Liver (tissue), 3 donors: ENCODE data around the gene PLA2G4E.

ENCODE experiments used
- HNF4A ChIP-seq, 2 donors: conservative IDR thresholded peaks; 2 replicates each; pipeline ENCODE4 v1.6.1; 2016; ENCODE audit warnings: antibody characterized with exemption in 2 of 2, mild to moderate bottlenecking in 2 of 2
- RAD21 ChIP-seq, 2 donors: IDR thresholded peaks; 2 replicates each; pipeline ENCODE4 v1.6.1; 2016; ENCODE audit warnings: antibody characterized with exemption in 2 of 2, mild to moderate bottlenecking in 2 of 2
- TF ChIP-seq, protein P1 (sequence below): fragments of 150-350 bp; IDR thresholded peaks from 2 replicates; pipeline ENCODE4 v1.5.1; 2017; ENCODE audit warnings: improper control_type of control experiment, low read depth, low read length; ENCODE audit not compliant: missing input control
- TF ChIP-seq, protein P2 (sequence below): IDR thresholded peaks from 2 replicates; pipeline ENCODE4 v1.6.1; 2016; ENCODE audit warnings: antibody characterized with exemption
- donor health status: healthy.
- donor health status: healthy.

DNA sequence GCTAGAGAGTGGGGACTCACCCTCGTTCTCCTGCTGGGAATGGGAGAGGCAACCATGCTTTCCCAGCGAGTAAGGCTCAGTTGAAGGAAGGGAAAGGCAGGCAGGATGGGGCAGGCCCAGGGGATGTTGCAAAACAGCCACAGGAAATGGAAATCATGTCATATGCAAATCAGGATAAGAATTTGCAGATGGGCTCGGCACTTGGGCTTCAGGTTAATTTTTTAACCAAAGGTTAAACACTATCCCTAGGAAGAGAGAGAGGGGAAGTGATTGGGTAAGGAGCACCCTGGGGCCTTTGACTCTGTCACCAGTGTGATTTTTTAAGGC lies 14.6 kb upstream of the PLA2G4E start:
- TF ChIP-seq, protein P1, sequence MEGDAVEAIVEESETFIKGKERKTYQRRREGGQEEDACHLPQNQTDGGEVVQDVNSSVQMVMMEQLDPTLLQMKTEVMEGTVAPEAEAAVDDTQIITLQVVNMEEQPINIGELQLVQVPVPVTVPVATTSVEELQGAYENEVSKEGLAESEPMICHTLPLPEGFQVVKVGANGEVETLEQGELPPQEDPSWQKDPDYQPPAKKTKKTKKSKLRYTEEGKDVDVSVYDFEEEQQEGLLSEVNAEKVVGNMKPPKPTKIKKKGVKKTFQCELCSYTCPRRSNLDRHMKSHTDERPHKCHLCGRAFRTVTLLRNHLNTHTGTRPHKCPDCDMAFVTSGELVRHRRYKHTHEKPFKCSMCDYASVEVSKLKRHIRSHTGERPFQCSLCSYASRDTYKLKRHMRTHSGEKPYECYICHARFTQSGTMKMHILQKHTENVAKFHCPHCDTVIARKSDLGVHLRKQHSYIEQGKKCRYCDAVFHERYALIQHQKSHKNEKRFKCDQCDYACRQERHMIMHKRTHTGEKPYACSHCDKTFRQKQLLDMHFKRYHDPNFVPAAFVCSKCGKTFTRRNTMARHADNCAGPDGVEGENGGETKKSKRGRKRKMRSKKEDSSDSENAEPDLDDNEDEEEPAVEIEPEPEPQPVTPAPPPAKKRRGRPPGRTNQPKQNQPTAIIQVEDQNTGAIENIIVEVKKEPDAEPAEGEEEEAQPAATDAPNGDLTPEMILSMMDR = no peak
- peak in 1 of 2 donors; percentile 10 for TF ChIP-seq HNF4A (conservative IDR thresholded peaks at IDR 0.05)
- TF ChIP-seq RAD21 (IDR thresholded peaks at IDR 0.05) = no peak
- TF ChIP-seq, protein P2, sequence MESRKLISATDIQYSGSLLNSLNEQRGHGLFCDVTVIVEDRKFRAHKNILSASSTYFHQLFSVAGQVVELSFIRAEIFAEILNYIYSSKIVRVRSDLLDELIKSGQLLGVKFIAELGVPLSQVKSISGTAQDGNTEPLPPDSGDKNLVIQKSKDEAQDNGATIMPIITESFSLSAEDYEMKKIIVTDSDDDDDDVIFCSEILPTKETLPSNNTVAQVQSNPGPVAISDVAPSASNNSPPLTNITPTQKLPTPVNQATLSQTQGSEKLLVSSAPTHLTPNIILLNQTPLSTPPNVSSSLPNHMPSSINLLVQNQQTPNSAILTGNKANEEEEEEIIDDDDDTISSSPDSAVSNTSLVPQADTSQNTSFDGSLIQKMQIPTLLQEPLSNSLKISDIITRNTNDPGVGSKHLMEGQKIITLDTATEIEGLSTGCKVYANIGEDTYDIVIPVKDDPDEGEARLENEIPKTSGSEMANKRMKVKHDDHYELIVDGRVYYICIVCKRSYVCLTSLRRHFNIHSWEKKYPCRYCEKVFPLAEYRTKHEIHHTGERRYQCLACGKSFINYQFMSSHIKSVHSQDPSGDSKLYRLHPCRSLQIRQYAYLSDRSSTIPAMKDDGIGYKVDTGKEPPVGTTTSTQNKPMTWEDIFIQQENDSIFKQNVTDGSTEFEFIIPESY = no peak
